Measurements from ENCODE around the gene KPNA3. TPM values are rescaled to one million over a fixed set of nuclear protein-coding genes. Genes with fewer than 3 reads are reported as not detected.

The KPNA3 gene
- 12.5 to 29.4 TPM (median 27.0 TPM) in 5 replicates for total RNA-seq (2022; extraction: Qiagen RNA extraction; ENCODE audit: low read depth)

GRCh38 chr13:49792550-49793324 lies at the start of gene KPNA3:
Gene KPNA3, minus strand, starts transcription at chr13:49792682. Its CDS starts 176 bp downstream, at chr13:49792506.

GRCh38 chr13:49690995-49691784 lies 101.3 kb downstream of the KPNA3 start, which contains the start of gene EBPL:
Gene EBPL, minus strand, starts transcription at chr13:49691486. Its CDS starts 62 bp downstream, at chr13:49691424.

Other genes with a start within 250 kb of the KPNA3 start
- 4.5 to 9.3 TPM (median 8.3 TPM) in 5 replicates for gene RCBTB1, start 207.1 kb downstream of the KPNA3 start, total RNA-seq (2022; extraction: Qiagen RNA extraction; ENCODE audit: low read depth)
- not detected in 5 replicates for gene ARL11, start 164.2 kb downstream of the KPNA3 start, total RNA-seq (2022; extraction: Qiagen RNA extraction; ENCODE audit: low read depth)
- gene EBPL, start 101.2 kb downstream of the KPNA3 start, total RNA-seq (2022; extraction: Qiagen RNA extraction; ENCODE audit: low read depth), result 47.1 to 74.2 TPM (median 67.2 TPM) in 5 replicates
- 6.3 to 10.4 TPM (median 9.3 TPM) in 5 replicates for gene SPRYD7, start 143.7 kb upstream of the KPNA3 start, total RNA-seq (2022; extraction: Qiagen RNA extraction; ENCODE audit: low read depth)
- 12.4 to 16.3 TPM (median 13.6 TPM) in 5 replicates for gene TRIM13, start 204.4 kb upstream of the KPNA3 start, total RNA-seq (2022; extraction: Qiagen RNA extraction; ENCODE audit: low read depth)
- 0.24 to 0.89 TPM (median 0.47 TPM) in 5 replicates for gene KCNRG, start 222.8 kb upstream of the KPNA3 start, total RNA-seq (2022; extraction: Qiagen RNA extraction; ENCODE audit: low read depth)

Data from A549 treated with RU486 at 1 μM for 4 hours (cell line).